Spleen (tissue), 7 donors: ENCODE results near the gene NOD2.

Source experiments
- CTCF ChIP-seq, 11 experiments: fragments of 200-600 bp in 7 of 11; fragments of 450-650 bp in 4 of 11; sonication (generic) in 4 of 11; IDR thresholded peaks in 8 of 11; conservative IDR thresholded peaks in 3 of 11; 1 replicate in 7 of 11; 2 replicates in 4 of 11; pipeline versions ENCODE4 v1.4.0 to v1.8.0; 2016 to 2021; ENCODE audit warnings: antibody characterized with exemption in 11 of 11, inconsistent platforms in 4 of 11, mild to moderate bottlenecking in 1 of 11
- POLR2A ChIP-seq, 3 donors: fragments of 450-650 bp; IDR thresholded peaks; one replicate each; pipeline ENCODE4 v1.5.1; 2017; ENCODE audit warnings: antibody characterized with exemption in 3 of 3, mild to moderate bottlenecking in 1 of 3
- donor health status: DM: no; HTN: no; CAD: no; lungs with moderate emphysema.
- donor health status: DM: no; HTN: no; CAD: no.
- donor health status: DM: no; HTN: no; CAD: no.

GRCh38 chr16:50690177-50690576 is 3.2 kb upstream of the NOD2 start:
- TF ChIP-seq CTCF (IDR thresholded peaks at IDR 0.05 in 8 of 11, conservative IDR thresholded peaks at IDR 0.05 in 3 of 11): no peak
- TF ChIP-seq POLR2A (IDR thresholded peaks at IDR 0.05): no peak
